HG03457 (cell line): Measurements from ENCODE around the gene SPTBN1.
"Not testable (repeated sequence)": the region's sequence is repeated elsewhere in the genome, so short reads cannot be mapped to it uniquely, and the experiment has no call there.

Experiments used
- ATAC-seq: cut with Tn5 transposase; IDR thresholded peaks from one replicate; pipeline ENCODE4 v1.9.1; 2021; ENCODE audit warnings: moderate number of reproducible peaks; ENCODE audit not compliant: unreplicated experiment

The SPTBN1 gene

DNA sequence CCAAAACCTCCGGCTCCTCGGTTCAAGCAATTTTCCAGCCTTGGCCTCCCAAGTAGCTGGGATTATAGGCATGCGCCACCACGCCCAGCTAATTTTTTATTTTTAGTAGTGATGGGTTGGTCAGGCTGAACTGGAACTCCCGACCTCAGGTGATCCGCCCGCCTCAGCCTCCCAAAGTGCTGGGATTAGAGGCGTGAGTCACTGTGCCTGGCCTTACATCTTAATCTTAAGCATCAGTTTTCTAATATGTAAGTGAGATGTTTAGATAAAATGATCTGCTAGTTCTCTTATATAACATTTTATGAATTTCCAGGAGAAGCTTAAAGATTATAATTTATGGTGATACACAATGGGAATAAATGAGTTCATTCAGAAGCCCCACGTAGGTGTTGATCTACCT lies 69.2 kb downstream of the SPTBN1 start:
- no peak for ATAC-seq

DNA sequence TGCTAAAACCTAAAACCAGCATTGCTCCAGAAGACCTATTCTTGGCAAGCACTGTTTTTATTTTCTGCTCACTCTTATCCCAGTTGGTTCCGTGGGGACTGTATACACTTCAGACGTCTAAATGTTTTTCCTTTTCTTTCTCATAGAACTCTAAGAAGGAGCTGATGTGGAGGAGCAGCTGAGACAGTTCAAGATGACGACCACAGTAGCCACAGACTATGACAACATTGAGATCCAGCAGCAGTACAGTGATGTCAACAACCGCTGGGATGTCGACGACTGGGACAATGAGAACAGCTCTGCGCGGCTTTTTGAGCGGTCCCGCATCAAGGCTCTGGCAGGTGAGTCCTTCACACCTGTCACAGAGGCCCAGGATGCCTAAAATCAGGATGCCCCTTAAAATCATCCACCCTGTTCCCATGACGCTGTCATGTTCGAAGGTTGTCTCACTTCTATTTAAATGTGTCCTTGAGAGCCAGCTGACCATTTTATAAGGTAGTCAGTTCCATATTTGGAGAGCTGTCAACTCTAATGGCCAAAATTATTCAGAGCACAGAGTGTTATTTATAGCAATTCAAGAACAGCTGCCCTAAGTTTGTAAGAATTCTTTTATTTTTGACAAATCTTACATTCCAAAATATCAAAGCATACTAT lies 70.2 kb downstream of the SPTBN1 start:
- no peak for ATAC-seq

DNA sequence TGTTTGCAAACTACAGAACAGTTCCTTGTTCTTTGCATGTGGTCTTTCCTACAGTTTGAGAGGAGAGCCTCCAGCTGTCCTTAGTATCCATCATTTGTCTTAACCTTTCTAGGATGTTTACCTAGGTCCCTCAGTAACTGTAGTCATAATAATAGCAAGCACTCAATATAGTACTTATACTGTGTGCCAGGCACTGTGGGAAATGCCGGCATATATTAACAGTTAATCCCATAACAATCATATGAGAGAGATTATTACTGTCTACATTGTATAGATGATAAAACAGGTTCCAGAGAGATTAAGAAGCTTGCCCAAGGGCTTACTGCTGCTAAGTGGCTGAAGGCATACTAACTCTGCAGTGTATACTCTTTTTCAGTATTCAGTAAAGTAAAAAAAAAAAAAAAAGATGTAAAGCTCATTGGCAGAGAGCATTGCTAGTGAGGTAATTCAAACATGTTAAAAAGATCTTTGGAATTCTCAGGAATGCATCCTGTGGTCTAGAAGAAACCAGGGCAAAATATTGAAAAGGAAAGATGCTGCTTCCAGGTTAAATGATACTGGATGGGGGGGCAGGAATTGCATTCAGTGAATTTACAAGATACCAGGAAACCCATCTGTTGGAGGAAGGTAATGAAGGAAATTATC lies 72.3 kb downstream of the SPTBN1 start:
- ATAC-seq: no peak

DNA sequence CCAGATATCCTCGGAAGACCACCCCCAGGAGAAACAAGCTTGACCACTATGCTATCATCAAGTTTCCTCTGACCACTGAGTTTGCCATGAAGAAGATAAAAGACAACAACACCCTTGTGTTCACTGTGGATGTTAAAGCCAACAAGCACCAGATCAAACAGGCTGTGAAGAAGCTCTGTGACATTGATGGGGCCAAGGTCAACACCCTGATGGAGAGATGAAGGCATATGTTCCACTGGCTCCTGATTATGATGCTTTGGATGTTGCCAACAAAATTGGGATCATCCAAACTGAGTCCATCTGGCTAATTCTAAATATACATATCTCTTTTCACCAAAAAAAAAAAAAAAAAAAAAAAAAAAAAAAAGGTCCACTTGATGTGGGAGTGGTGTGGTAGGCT lies 73.4 kb downstream of the SPTBN1 start:
- not testable (repeated sequence) for ATAC-seq

DNA sequence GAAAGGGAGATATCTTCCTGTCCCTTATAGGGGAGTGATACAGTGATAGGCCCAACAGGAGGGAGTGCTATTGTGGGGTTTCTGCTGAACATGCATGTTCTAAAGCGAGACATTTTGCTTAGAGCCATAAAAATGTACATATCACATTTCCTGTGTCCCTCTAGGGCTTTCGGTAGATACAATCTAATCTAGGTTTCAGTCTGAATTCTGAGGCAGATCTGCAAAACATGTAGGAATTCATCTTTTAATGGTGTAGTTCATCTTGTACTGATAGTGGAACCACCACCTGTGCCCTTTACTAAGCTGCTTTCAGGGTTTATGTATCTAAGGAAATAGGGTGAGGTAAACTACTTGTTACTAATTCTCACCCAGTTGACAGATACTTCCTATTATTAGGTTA lies 73.8 kb downstream of the SPTBN1 start:
- ATAC-seq: no peak

DNA sequence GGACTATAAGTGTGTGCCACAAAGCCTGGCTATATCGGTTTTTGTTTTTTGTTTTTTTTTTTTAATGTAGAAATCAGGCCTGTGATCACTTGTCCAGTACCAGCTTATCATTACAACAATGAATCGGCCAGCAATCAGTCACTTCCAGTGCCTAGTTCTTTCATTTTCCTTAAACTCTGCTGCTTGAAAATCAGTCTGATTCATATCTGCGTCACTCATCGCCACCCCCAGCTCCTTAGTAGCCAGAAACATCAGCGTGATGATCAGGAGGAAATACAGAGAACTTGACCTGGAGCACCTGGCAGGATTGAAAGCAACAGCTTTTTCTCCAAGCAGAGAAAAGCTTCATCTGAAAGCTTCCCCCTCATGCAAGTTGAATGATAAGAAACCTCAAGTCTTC lies 75.4 kb downstream of the SPTBN1 start:
- no peak for ATAC-seq

DNA sequence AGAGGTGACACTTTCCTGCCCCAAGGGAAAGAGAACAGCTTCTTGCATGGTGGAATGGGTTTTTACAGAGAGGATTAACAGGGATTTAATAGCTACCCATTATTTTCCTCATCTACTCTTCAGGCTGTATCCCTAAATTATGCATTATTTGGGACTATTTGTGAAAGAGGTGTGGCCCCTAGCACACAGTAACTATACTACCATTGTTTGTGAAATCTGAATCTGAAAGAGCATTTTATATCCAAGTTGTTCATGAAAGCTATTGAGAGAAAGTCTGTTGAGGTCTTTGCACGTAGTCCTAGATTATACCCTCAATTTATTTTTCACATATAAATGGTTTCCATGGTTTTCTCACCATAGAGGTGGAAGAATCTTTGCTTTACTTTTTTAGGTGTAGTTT lies 78.1 kb downstream of the SPTBN1 start:
- no peak for ATAC-seq

DNA sequence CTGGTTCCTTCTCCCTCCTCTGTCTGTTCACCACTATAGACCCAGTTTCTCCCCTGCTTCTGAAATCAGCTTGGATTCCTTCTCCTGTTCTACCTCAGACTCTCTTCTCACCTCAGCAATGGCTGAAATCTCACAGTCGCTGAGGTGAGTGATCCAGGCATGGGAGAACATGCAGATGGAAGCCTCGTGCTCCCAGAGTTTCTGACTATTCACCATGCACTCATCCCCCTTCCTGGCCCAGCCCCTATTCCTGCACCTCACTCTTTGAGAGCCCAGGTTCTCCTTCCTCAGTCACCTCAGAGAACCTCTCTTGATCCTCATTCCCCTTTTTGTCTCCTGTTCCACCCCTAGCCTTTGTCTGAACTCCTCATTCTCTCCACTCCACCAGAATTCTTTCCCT lies 78.5 kb downstream of the SPTBN1 start:
- no peak for ATAC-seq

DNA sequence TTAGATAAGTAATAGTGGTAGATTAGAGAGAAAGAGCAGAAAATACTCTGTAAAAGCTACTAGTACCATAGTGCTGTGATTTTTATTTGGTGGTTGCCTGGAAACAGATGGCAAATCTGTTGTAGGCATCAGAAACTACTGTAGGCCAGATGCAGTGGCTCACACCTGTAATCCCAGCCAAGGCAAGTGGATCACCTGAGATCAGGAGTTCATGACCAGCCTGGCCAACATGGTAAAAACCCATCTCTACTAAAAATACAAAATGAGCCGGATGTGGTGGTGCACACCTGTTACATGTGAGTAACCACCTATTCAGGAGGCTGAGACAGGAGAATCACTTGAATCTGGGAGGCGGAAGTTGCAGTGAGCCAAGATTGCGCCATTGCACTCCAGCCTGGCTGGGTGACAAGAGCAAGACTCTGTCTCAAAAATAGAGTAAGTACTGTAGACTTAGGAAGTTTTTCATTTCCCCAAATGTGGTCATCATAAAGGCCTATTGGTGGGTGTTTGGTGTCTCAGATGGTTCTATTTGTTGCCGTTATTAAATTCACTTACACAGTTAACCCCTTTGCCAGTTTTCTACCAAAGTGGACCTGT lies 79.6 kb downstream of the SPTBN1 start:
- ATAC-seq: no peak

DNA sequence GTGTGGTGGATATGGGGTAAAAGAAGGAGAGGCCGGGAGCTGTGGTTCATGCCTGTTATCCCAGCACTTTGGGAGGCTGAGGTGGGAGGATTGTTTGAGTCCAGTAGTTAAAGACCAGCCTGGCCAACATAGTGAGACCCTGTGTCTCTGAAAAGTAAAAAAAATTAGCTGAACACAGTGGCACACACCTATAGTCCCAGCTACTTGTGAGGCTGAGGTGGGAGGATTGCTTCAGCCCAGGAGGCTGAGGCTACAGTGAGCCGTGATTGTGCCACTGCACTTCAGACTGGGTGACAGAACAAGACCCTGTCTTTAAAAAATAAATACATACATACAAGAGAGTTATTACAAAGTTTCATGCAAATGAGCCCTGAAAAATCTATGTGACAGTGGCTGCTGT lies 80.6 kb downstream of the SPTBN1 start:
- ATAC-seq: no peak

DNA sequence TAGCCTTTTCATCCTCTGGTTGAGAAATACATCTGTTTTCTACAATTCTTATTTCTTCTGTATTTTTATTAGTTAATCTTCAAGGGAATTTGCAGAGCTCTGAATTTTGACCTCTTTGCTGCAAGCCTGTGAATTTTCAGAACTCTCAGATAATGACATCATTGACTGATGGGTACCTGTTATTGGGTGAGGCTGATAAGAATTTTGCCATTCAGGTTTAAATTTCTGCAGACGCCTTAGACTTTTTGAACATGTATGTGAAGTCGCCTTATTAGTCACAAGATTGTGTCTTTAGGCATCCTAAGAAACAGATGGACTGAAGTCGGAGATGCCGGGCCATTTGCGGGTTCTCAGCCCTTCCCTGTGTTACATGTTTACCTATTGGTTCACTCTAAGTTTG lies 82.4 kb downstream of the SPTBN1 start:
- ATAC-seq: no peak

DNA sequence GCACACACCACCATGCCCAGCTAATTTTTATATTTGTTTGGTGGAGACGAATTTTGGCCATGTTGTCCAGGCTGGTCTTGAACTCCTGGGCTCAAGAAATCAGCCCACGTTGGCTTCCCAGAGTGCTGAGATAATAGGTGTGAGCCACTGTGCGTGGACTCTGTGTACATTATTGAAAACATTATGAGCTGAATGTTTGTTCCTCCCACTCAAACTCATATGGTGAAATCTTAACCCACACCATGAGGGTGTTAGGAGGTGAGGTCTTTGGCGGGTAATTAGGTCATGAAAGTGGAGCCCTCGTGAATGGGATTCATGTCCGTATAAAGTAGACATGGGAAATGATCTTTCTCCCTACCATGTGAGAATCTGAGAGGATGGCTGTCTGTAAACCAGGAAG lies 83.6 kb downstream of the SPTBN1 start:
- ATAC-seq: no peak

DNA sequence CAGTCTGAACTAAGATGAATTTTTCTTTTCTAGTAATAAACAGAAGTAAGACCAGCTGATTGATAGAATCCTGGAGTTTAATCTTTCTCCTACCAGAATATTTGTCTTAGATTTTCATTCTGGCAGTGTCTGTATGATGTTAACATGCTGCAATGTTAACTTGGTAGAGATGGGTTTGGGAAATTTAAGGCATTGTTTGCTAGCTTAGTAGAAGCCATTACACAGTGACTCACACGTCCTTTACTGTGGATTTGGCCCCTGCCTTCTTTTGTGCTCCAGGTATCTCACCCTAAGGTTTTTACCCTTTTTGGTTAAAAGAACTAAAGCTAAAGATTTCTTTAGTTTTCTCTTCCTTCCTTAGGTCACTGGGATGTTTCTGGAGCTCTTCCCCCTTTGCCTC lies 84.1 kb downstream of the SPTBN1 start:
- ATAC-seq: no peak

DNA sequence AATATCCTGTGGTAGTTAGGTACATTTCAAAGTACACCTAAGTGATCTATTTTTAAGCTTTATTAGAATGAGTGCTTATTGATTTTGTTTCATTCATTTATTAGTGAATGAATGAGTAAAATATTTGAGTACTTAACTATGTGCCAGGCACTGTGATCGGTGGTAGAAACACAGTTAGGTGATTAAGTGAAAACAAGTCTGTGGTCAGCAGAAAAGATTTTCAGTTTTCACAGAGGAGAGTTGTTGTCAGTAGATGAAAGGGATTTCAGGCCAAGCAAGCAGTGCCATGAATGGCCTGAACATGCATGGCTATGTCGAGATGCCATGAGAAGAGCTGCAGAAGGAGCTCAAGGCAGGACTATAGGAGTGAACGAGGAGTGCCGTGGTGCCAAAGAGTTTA lies 85.9 kb downstream of the SPTBN1 start:
- no peak for ATAC-seq

DNA sequence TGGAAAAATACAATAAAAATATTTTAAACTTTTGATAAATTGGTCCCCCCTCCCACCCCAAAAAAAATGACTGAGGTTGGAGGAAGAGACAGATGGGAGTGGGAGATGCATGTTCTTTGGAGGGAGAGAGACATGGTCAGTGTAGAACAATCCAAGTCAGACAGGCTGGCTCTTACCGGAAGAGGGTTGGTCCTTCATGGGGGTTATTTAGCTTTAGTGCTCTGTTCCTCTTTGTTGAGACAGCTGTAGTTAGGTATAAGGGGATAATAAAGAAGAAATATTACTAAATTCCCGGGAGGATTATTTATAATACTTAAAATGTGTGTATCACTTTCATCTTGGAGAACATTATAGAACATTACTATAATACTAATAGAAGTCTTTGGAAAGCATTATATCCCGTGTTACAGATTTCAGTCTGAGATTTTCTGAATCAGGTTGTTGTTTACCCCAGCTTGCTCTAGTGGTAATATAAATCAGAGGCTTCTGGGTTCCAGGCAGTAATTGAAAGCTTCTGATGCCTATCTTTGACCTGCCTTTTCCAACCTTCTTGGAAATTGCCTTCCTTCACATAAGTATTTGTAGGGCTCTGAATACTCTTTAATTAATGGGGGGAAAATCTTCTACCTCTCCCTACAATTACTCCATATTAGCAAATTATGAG lies 87.7 kb downstream of the SPTBN1 start:
- ATAC-seq: no peak

DNA sequence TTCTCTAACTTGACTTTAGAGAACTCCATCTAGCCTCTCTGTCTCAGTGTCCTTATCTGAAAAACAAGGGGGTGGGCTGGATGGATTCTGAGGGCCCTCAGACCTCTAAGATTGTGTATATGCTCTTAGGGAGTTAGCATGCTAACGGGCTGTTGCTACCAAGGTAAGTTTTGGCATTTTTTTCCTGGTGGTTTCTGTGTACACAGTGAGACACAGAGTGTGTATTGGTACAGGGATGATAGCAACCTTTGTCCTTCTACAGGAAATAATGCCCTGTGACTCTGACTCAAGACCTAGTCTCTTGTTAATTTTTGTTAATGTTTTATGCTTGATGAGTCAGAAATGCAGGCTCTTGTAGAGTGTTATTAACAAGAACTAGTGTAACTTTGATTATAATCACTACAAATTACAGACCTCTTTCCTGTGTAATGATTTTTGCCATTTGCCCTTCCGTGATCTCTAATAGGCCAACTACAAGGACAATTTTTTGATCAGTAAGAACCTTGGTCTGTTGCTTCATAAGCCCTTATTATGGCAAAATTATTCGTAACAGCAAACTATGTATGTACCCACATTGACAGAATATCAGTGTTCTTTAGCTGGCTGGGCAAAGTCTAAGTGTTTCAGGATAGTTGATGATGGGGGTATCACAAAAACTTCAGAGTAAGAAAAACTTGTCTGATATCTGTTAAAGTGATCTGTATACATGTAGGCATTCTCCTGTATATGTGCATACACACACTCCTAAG lies 89.7 kb downstream of the SPTBN1 start:
- ATAC-seq: peak; percentile 70

DNA sequence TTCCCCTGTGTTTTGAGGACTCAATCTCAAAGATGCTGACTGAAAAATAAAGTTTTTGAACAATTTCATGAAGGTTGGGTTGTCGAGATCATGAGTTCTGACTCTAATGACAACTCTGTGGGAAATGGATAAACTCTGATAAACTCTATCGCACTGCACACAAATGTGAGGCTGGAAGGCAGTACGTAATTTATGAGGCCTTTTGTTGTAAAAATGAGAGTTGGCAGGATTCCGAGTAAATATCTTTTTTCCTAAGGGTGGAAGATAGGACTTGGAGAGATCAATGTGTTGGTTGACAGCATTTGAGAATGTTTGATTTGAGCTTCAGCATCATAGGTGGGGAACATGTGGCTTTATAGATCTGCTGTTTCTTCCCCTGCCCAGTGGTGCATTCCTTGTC lies 90.4 kb downstream of the SPTBN1 start:
- ATAC-seq: no peak

DNA sequence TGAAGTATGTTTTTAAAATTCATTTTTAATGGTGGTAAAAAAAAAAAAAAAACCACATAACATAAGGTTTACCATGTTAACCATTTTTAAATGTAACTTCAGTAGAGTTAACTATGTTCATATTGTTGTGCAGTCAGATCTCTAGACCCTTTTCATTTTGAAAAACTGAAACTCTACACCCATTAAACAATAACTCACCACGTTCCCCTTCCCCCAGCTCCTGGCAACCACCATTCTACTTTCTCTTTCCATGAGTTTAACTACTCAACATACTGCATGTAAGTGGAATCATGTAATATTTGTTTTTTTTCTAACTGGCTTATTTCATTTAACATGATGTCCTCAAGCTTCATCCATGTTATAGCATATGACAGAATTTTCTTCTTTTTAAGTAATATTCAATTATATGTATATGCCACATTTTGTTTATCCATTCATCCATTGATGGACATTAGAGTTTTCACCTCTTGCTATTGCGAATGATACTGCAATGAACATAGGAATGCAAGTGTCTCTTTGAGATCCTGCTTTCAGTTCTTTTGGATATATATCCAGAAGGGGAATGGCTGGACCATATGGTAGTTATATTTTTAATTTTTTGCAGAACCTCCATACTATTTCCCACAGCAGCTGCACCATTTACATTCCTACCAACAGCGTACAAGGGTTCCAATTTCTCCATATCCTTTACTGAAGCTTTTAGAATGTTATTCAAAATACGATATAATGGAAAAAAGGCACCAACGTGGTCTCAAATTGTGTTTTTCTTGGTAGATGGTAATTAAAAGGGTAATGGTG lies 91.0 kb downstream of the SPTBN1 start:
- ATAC-seq: peak; percentile 49

DNA sequence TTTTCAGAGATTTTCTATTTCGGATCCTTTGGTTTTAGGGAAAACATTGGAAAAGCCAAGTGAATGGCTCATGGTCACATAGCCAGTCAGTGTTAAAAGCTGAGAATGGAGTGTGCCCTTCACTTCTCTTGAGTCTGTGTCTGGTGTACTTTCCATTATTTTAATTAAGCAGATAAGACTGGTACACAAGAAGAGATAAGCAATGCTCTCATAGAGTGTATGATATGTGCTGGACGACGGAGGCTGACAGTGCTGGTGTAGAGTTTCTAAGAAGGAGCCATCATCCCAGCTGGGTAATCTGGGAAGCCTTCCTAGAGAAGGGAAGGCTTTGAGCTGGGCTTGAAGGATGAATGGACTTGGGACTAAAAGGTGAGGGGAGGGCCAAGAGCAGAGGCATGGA lies 93.3 kb downstream of the SPTBN1 start:
- no peak for ATAC-seq

DNA sequence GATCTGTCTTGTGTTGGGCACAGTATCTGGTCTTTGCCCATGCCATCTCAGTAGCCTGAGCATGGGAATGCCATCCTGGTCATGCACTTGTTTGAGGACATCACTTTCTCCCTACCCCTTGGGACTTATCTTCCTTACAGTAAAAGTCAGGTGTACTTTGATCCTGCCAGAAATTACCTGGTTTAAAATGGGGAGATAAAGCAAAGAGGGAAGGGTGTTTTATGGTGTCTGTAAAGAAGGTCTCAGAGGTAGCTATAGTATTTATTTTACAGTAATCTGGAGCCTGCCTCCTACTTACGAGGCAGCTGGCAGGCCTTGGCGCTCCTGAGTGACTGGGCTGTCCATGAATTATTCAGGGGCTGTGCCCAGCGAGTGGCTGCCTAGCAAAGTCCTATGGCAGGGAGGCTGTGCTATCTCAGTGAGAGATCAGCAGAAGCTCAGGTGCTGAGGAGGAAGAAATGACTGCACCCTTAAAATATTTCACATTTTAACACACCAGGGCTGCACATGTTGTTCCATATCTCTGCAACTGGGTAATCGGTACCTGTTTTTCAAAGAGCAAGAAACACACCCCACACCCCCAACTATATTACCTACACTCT lies 93.9 kb downstream of the SPTBN1 start:
- ATAC-seq: no peak
